H9 (cell line): ENCODE data around the gene BHLHA9. TPM values are rescaled to one million over a fixed set of nuclear protein-coding genes. Genes with fewer than 3 reads are reported as not detected.

ENCODE experiments used
- DNase-seq: peaks from one replicate; pipeline ENCODE4 v3.0.0-alpha.2; 2017
- H2AFZ ChIP-seq: one replicate; pipeline ENCODE4 v1.6.1; 2013; ENCODE audit warnings: mild to moderate bottlenecking, low read length, control low read depth, moderate library complexity
- H2AK5ac ChIP-seq: 2 replicates; pipeline ENCODE4 v1.6.1; 2013; ENCODE audit warnings: low read length, control low read depth, mixed read lengths; ENCODE audit not compliant: insufficient read length
- H2BK120ac ChIP-seq: one replicate; pipeline ENCODE4 v1.6.1; 2013; ENCODE audit warnings: low read depth, mild to moderate bottlenecking, low read length, control low read depth, inconsistent platforms; ENCODE audit not compliant: poor library complexity, severe bottlenecking
- H2BK12ac ChIP-seq: 2 replicates; pipeline ENCODE4 v1.6.1; 2013; ENCODE audit warnings: low read length, control low read depth, mixed read lengths, low read depth; ENCODE audit not compliant: insufficient read length
- H2BK15ac ChIP-seq: 2 replicates; pipeline ENCODE4 v1.6.1; 2013; ENCODE audit warnings: low read depth, low read length, control low read depth
- H2BK20ac ChIP-seq: one replicate; pipeline ENCODE4 v1.6.1; 2013; ENCODE audit warnings: low read depth, mild to moderate bottlenecking, low read length, control low read depth, inconsistent platforms; ENCODE audit not compliant: poor library complexity, severe bottlenecking
- H2BK5ac ChIP-seq: 2 replicates; pipeline ENCODE4 v1.6.1; 2013; ENCODE audit warnings: low read length, control low read depth, mixed read lengths; ENCODE audit not compliant: insufficient read length
- H3K14ac ChIP-seq: 2 replicates; pipeline ENCODE4 v1.6.1; 2013; ENCODE audit warnings: low read length, control low read depth; ENCODE audit not compliant: insufficient read depth
- H3K18ac ChIP-seq: 2 replicates; pipeline ENCODE4 v1.6.1; 2013; ENCODE audit warnings: low read depth, mild to moderate bottlenecking, mixed read lengths, low read length, control low read depth; ENCODE audit not compliant: insufficient read length
- H3K23ac ChIP-seq: 2 replicates; pipeline ENCODE4 v1.6.1; 2013; ENCODE audit warnings: low read length, control low read depth, mixed read lengths, low read depth; ENCODE audit not compliant: insufficient read length
- H3K23me2 ChIP-seq: 2 replicates; pipeline ENCODE4 v1.6.1; 2013; ENCODE audit warnings: low read depth, mild to moderate bottlenecking, mixed read lengths, low read length, control low read depth; ENCODE audit not compliant: insufficient read length, poor library complexity, severe bottlenecking
- H3K27ac ChIP-seq: 2 replicates; pipeline ENCODE4 v1.5.1; 2013; ENCODE audit warnings: low read length, control low read depth, mixed read lengths, low read depth; ENCODE audit not compliant: insufficient read length
- H3K27me3 ChIP-seq: 2 replicates; pipeline ENCODE4 v1.6.1; 2013; ENCODE audit warnings: low read length, control low read depth, inconsistent platforms; ENCODE audit not compliant: insufficient read depth
- H3K4ac ChIP-seq: 2 replicates; pipeline ENCODE4 v1.6.1; 2013; ENCODE audit warnings: low read depth, mild to moderate bottlenecking, control low read depth, inconsistent platforms, low read length, moderate library complexity
- H3K4me1 ChIP-seq: 2 replicates; pipeline ENCODE4 v1.6.1; 2013; ENCODE audit warnings: low read length, control low read depth, inconsistent platforms; ENCODE audit not compliant: insufficient read depth
- H3K4me2 ChIP-seq: 2 replicates; pipeline ENCODE4 v1.6.1; 2013; ENCODE audit warnings: low read length, control low read depth, mixed read lengths; ENCODE audit not compliant: insufficient read length, insufficient read depth
- H3K56ac ChIP-seq: 2 replicates; pipeline ENCODE4 v1.6.1; 2013; ENCODE audit warnings: low read depth, mild to moderate bottlenecking, mixed read lengths, low read length, control low read depth; ENCODE audit not compliant: insufficient read length
- H3K79me1 ChIP-seq: 2 replicates; pipeline ENCODE4 v1.6.1; 2013; ENCODE audit warnings: low read depth, mild to moderate bottlenecking, moderate library complexity, low read length, control low read depth, inconsistent platforms; ENCODE audit not compliant: insufficient read depth, poor library complexity, severe bottlenecking
- H3K79me2 ChIP-seq: 2 replicates; pipeline ENCODE4 v1.6.1; 2013; ENCODE audit warnings: low read length, control low read depth, inconsistent platforms; ENCODE audit not compliant: insufficient read depth
- H3K9ac ChIP-seq: 2 replicates; pipeline ENCODE4 v1.6.1; 2013; ENCODE audit warnings: low read length, control low read depth, mixed read lengths; ENCODE audit not compliant: insufficient read length; ENCODE audit errors: extremely low read depth
- H3K9me3 ChIP-seq: one replicate; pipeline ENCODE4 v1.6.1; 2013; ENCODE audit warnings: low read depth, low read length, inconsistent platforms; ENCODE audit not compliant: control insufficient read depth
- H3T11ph ChIP-seq: one replicate; pipeline ENCODE4 v1.6.1; 2013; ENCODE audit warnings: mild to moderate bottlenecking, low read length, control low read depth, inconsistent platforms
- H4K20me1 ChIP-seq: one replicate; pipeline ENCODE4 v1.6.1; 2013; ENCODE audit not compliant: control insufficient read depth, insufficient read length, insufficient read depth
- H4K5ac ChIP-seq: 2 replicates; pipeline ENCODE4 v1.6.1; 2013; ENCODE audit warnings: low read depth, mild to moderate bottlenecking, mixed read lengths, low read length, control low read depth; ENCODE audit not compliant: insufficient read length
- H4K8ac ChIP-seq: replicated peaks from 2 replicates; pipeline ENCODE4 v1.6.1; 2013; ENCODE audit warnings: low read length, control low read depth, mixed read lengths, low read depth; ENCODE audit not compliant: insufficient read length
- H4K91ac ChIP-seq: 2 replicates; pipeline ENCODE4 v1.6.1; 2013; ENCODE audit warnings: low read depth, mild to moderate bottlenecking, moderate library complexity, mixed read lengths, low read length, control low read depth; ENCODE audit not compliant: insufficient read length
- H3K27ac Mint-ChIP-seq, 3 experiments: 2 replicates in 2 of 3; 3 replicates in 1 of 3; pipeline ENCODE4 v1.8.0; 2020 to 2021; ENCODE audit warnings: mixed read lengths in 3 of 3, mild to moderate bottlenecking in 1 of 3, moderate library complexity in 1 of 3
- H3K27me3 Mint-ChIP-seq: 2 replicates; pipeline ENCODE4 v1.8.0; 2021; ENCODE audit warnings: low read depth, mild to moderate bottlenecking, moderate library complexity, mixed read lengths
- H3K36me3 Mint-ChIP-seq, 3 experiments: 2 replicates in 2 of 3; 3 replicates in 1 of 3; pipeline ENCODE4 v1.8.0; 2020 to 2021; ENCODE audit warnings: low read depth in 3 of 3, mixed read lengths in 3 of 3; ENCODE audit not compliant: insufficient read depth in 1 of 3
- H3K4me1 Mint-ChIP-seq, 2 experiments: 2 replicates each; pipeline ENCODE4 v1.8.0; 2020; ENCODE audit warnings: mixed read lengths in 2 of 2
- H3K4me3 Mint-ChIP-seq, 2 experiments: 2 replicates in 1 of 2; 3 replicates in 1 of 2; pipeline ENCODE4 v1.8.0; 2020 to 2021; ENCODE audit warnings: mild to moderate bottlenecking in 2 of 2, mixed read lengths in 2 of 2, moderate library complexity in 1 of 2
- H3K9me3 Mint-ChIP-seq, 2 experiments: 2 replicates in 1 of 2; 3 replicates in 1 of 2; pipeline ENCODE4 v1.8.0; 2020; ENCODE audit warnings: mild to moderate bottlenecking in 2 of 2, mixed read lengths in 2 of 2, moderate library complexity in 1 of 2
- WGBS: extraction: QIAGEN DNeasy Blood & Tissue Kit; methylation state at CpG from one replicate; pipeline ENCODE4 v1.1.7; 2013; ENCODE audit warnings: missing lambda C conversion rate, low lambda C conversion rate, mixed read lengths; ENCODE audit not compliant: insufficient read length; ENCODE audit errors: extremely low coverage; 5-methylcytosine and 5-hydroxymethylcytosine counted together
- total RNA-seq: library from RNA; stranded (reverse); gene quantifications from 2 replicates; pipeline ENCODE4 v1.2.1, GENCODE V29; 2021
- TF ChIP-seq, protein P1 (sequence below): fragments of 200-600 bp; sonication (generic); conservative IDR thresholded peaks from 3 replicates; pipeline ENCODE4 v1.8.0; 2021; ENCODE audit warnings: antibody characterized with exemption, mild to moderate bottlenecking

Gene BHLHA9
- total RNA-seq, 1 experiment from 2014 or later: not detected

DNA sequence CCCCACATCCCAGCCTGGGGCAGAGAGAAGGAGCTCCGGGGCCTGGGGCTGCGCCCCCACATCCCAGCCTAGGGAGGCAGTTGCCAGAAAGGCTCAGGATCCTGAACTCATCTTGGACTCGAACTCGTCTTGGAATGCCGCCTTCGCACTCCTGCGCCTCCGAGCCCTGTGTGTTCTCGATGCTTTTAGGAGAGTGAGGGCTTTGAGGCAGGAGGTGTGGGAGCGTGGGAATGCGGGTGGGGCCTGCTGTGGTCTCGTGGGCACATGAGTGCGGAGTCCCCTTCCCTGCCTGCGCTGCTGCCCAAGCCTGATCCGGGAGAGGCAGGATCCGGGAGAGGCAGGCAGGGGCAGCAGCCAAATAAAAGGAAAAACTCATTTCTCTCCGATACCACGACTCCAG lies 1.2 kb downstream of the BHLHA9 start:
- no peak overlapping the region for H2BK15ac ChIP-seq
- H3K23ac ChIP-seq: no peak overlapping the region
- no peak overlapping the region for H3K4ac ChIP-seq
- no peak overlapping the region for H3K9ac ChIP-seq
- no peaks in the 10 kb centered on the region for H4K20me1 ChIP-seq
- no peak for DNase-seq
- no peak overlapping the region for H4K5ac ChIP-seq
- H3K14ac ChIP-seq: no peak overlapping the region
- Mint-ChIP-seq H3K27me3 (peaks cover 12% of the 10 kb centered on the region), H3K9me3 (no peaks in the 10 kb centered on the region; a peak in 1 of 5 replicates), H3K27ac (no peak overlapping the region), H3K4me1 (peaks cover 6 to 8% of the 10 kb centered on the region in 2 experiments; a peak in 3 of 4 replicates), H3K4me3 (no peak overlapping the region), H3K36me3 (no peaks in the 10 kb centered on the region)
- no peak overlapping the region for H4K8ac ChIP-seq
- no peak overlapping the region for H2BK20ac ChIP-seq
- H4K91ac ChIP-seq: no peak overlapping the region
- no peaks in the 10 kb centered on the region for H3K9me3 ChIP-seq
- 0 out of 2 replicates have a peak, but pooled peaks cover 3% of the 10 kb centered on the region for H3K4me1 ChIP-seq
- no peak overlapping the region for H2BK120ac ChIP-seq
- no peaks in the 10 kb centered on the region for H3K79me2 ChIP-seq
- no peak overlapping the region for H2BK12ac ChIP-seq
- H3K27ac ChIP-seq: no peak overlapping the region
- no peaks in the 10 kb centered on the region for H3K27me3 ChIP-seq
- WGBS: no CpG with 5 or more reads among the region's 18 CpGs
- H3K4me2 ChIP-seq: no peak overlapping the region
- TF ChIP-seq, protein P1, sequence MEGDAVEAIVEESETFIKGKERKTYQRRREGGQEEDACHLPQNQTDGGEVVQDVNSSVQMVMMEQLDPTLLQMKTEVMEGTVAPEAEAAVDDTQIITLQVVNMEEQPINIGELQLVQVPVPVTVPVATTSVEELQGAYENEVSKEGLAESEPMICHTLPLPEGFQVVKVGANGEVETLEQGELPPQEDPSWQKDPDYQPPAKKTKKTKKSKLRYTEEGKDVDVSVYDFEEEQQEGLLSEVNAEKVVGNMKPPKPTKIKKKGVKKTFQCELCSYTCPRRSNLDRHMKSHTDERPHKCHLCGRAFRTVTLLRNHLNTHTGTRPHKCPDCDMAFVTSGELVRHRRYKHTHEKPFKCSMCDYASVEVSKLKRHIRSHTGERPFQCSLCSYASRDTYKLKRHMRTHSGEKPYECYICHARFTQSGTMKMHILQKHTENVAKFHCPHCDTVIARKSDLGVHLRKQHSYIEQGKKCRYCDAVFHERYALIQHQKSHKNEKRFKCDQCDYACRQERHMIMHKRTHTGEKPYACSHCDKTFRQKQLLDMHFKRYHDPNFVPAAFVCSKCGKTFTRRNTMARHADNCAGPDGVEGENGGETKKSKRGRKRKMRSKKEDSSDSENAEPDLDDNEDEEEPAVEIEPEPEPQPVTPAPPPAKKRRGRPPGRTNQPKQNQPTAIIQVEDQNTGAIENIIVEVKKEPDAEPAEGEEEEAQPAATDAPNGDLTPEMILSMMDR: no peak
- H3K79me1 ChIP-seq: no peaks in the 10 kb centered on the region
- H2AK5ac ChIP-seq: no peak overlapping the region
- H3K56ac ChIP-seq: no peak overlapping the region
- H3K23me2 ChIP-seq: no peaks in the 10 kb centered on the region
- no peak overlapping the region for H3K18ac ChIP-seq
- H2AFZ ChIP-seq: no peak overlapping the region
- no peak overlapping the region for H3T11ph ChIP-seq
- no peak overlapping the region for H2BK5ac ChIP-seq
